Stimulated activated CD4-positive, alpha-beta T cell treated with anti-CD3 and anti-CD28 coated beads, Interleukin-2, amount 100 ng/mL, for 48 hours (primary cell): ENCODE data around the gene SLAIN2.
"Not testable (repeated sequence)": the region's sequence is repeated elsewhere in the genome, so short reads cannot be mapped to it uniquely, and the experiment has no call there.

Experiments
- DNase-seq, 2 donors: peaks; one replicate each; pipeline ENCODE4 v3.0.0-alpha.2; 2020

The SLAIN2 gene

GRCh38 chr4:48446642-48447041 lies 105.3 kb downstream of the SLAIN2 start:
- no peak for DNase-seq

- no peak for DNase-seq
Measured at GRCh38 chr4:48449151-48449550, 107.8 kb downstream of the SLAIN2 start.

- DNase-seq, result no peak
Measured at GRCh38 chr4:48450740-48451139, 109.4 kb downstream of the SLAIN2 start.

- not testable (repeated sequence) for DNase-seq
Measured at GRCh38 chr4:48451656-48452055, 110.3 kb downstream of the SLAIN2 start.

GRCh38 chr4:48454591-48454990 lies 113.3 kb downstream of the SLAIN2 start:
- DNase-seq, result no peak

- no peak for DNase-seq
Measured at GRCh38 chr4:48461000-48461399, 119.7 kb downstream of the SLAIN2 start.

GRCh38 chr4:48462363-48462762 lies 121.0 kb downstream of the SLAIN2 start:
- no peak for DNase-seq

GRCh38 chr4:48467442-48467841 lies 126.1 kb downstream of the SLAIN2 start:
- DNase-seq, result no peak

- no peak for DNase-seq
Measured at GRCh38 chr4:48467891-48468290, 126.6 kb downstream of the SLAIN2 start.

- no peak for DNase-seq
Measured at GRCh38 chr4:48470137-48470536, 128.8 kb downstream of the SLAIN2 start.

GRCh38 chr4:48470570-48470969 lies 129.2 kb downstream of the SLAIN2 start:
- DNase-seq, result no peak

- no peak for DNase-seq
Measured at GRCh38 chr4:48472794-48473193, 131.5 kb downstream of the SLAIN2 start.

GRCh38 chr4:48475770-48476169 lies 134.4 kb downstream of the SLAIN2 start:
- DNase-seq, result no peak
